ENCODE results near the gene STAMBP. TPM values are rescaled to one million over a fixed set of nuclear protein-coding genes. Genes with fewer than 3 reads are reported as not detected.

Gene STAMBP
- total RNA-seq, 3 donors from 2014 or later: 26.1 to 32.5 (median 32.4) TPM

GRCh38 chr2:73837847-73838585 lies 9.3 kb downstream of the STAMBP start:
- H3K27me3 ChIP-seq: no peaks in the 10 kb centered on the region
- H3K9me3 ChIP-seq: no peaks in the 10 kb centered on the region
- TF ChIP-seq POLR2AphosphoS5 (IDR thresholded peaks at IDR 0.05) (no peak), POLR2A (IDR thresholded peaks at IDR 0.05) (no peak)
- H3K4me1 ChIP-seq: no peaks in the 10 kb centered on the region
- intact Hi-C loops (cut with DNase I; ENCODE audit: low total_unique reads): no loop called here
- no peak overlapping the region for H3K4me3 ChIP-seq
- H3K36me3 ChIP-seq: no peaks in the 10 kb centered on the region
- peak overlapping the region in 1 of 2 donors; percentile 10 for H3K27ac ChIP-seq
- DNase-seq (ENCODE audit: low spot score in 2 of 2): no peak

GRCh38 chr2:73838889-73839534 lies 10.3 kb downstream of the STAMBP start:
- H3K27me3 ChIP-seq: no peaks in the 10 kb centered on the region
- H3K4me3 ChIP-seq: no peak overlapping the region
- H3K27ac ChIP-seq: peak overlapping the region in 1 of 2 donors; percentile 10
- TF ChIP-seq, protein P1, sequence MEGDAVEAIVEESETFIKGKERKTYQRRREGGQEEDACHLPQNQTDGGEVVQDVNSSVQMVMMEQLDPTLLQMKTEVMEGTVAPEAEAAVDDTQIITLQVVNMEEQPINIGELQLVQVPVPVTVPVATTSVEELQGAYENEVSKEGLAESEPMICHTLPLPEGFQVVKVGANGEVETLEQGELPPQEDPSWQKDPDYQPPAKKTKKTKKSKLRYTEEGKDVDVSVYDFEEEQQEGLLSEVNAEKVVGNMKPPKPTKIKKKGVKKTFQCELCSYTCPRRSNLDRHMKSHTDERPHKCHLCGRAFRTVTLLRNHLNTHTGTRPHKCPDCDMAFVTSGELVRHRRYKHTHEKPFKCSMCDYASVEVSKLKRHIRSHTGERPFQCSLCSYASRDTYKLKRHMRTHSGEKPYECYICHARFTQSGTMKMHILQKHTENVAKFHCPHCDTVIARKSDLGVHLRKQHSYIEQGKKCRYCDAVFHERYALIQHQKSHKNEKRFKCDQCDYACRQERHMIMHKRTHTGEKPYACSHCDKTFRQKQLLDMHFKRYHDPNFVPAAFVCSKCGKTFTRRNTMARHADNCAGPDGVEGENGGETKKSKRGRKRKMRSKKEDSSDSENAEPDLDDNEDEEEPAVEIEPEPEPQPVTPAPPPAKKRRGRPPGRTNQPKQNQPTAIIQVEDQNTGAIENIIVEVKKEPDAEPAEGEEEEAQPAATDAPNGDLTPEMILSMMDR (IDR thresholded peaks at IDR 0.05): no peak
- no peak for TF ChIP-seq POLR2AphosphoS5 (IDR thresholded peaks at IDR 0.05)
- no peak for TF ChIP-seq POLR2A (IDR thresholded peaks at IDR 0.05)
- H3K4me1 ChIP-seq: no peaks in the 10 kb centered on the region
- H3K36me3 ChIP-seq: no peaks in the 10 kb centered on the region
- no peaks in the 10 kb centered on the region for H3K9me3 ChIP-seq
- no peak for DNase-seq (ENCODE audit: low spot score in 2 of 2)
- intact Hi-C loops (cut with DNase I; ENCODE audit: low total_unique reads): no loop called here

DNA sequence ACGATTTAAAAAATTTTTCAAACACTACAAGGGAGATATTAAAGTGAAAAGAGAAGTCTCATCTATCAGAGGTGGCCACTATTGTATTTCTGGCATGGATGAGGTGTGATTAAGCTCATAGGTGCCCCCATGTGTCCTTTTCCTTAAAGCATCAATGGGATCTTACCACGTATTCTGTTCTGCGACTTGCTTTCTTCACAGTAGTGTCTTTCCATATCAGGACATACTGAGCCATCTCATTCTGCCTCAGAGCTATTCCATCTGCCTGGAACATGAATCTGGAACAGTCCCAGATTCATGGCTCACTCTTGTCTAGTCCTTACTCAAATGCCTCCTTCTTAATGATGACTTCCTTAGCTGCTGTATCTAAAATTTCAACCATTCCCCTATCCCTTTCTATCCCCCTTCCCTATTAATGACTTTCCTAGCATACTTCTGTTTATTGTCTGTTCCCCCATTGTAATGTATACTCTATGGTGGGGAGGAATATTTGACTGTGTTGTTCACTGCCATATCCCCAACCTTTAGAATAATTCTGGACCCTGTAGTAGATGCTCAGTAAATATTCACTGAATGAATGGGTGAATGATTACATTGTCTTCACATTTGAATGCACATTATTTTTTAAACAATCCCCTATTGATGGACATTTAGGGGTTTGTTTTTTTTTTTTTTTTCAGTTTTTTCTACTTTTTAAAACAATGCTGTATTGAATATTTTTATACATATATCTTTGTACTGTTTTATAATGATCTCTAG lies 11.1 kb downstream of the STAMBP start:
- no peak for TF ChIP-seq POLR2AphosphoS5 (IDR thresholded peaks at IDR 0.05)
- TF ChIP-seq, protein P1 (IDR thresholded peaks at IDR 0.05): no peak
- TF ChIP-seq POLR2A (IDR thresholded peaks at IDR 0.05): no peak
- H3K27me3 ChIP-seq: no peaks in the 10 kb centered on the region
- no peak overlapping the region for H3K27ac ChIP-seq
- no peak for DNase-seq (ENCODE audit: low spot score in 2 of 2)
- no peaks in the 10 kb centered on the region for H3K36me3 ChIP-seq
- intact Hi-C loops (cut with DNase I; ENCODE audit: low total_unique reads): no loop called here
- H3K4me3 ChIP-seq: no peak overlapping the region
- H3K4me1 ChIP-seq: no peaks in the 10 kb centered on the region
- H3K9me3 ChIP-seq: no peaks in the 10 kb centered on the region

GRCh38 chr2:73841912-73842738 lies 13.4 kb downstream of the STAMBP start:
- no peaks in the 10 kb centered on the region for H3K27me3 ChIP-seq
- TF ChIP-seq POLR2A (IDR thresholded peaks at IDR 0.05) (no peak), POLR2AphosphoS5 (IDR thresholded peaks at IDR 0.05) (no peak)
- TF ChIP-seq, protein P1 (IDR thresholded peaks at IDR 0.05): no peak
- intact Hi-C loops (cut with DNase I; ENCODE audit: low total_unique reads): no loop called here
- no peaks in the 10 kb centered on the region for H3K36me3 ChIP-seq
- no peak for DNase-seq (ENCODE audit: low spot score in 2 of 2)
- H3K4me3 ChIP-seq: no peak overlapping the region
- H3K27ac ChIP-seq: no peak overlapping the region
- no peaks in the 10 kb centered on the region for H3K9me3 ChIP-seq
- H3K4me1 ChIP-seq: no peaks in the 10 kb centered on the region

DNA sequence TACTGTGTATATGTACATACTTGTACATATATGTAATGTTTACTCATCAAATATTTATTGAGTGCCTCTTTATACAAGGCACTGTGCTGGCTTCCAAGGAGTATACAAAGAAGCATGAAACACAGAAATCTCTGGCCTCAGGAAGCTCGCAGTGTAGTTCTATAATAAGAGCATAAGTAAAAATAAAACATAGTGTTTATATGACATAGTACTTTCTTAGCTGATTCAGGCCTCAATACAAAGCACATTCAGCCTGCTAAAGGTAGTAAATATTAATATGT lies 13.9 kb downstream of the STAMBP start:
- DNase-seq (ENCODE audit: low spot score in 2 of 2): no peak
- TF ChIP-seq POLR2AphosphoS5 (IDR thresholded peaks at IDR 0.05): no peak
- no peak for TF ChIP-seq POLR2A (IDR thresholded peaks at IDR 0.05)
- TF ChIP-seq, protein P1 (IDR thresholded peaks at IDR 0.05): no peak
- H3K4me3 ChIP-seq: no peak overlapping the region
- H3K27me3 ChIP-seq: no peaks in the 10 kb centered on the region
- no peaks in the 10 kb centered on the region for H3K9me3 ChIP-seq
- intact Hi-C loops (cut with DNase I; ENCODE audit: low total_unique reads): no loop called here
- H3K27ac ChIP-seq: no peak overlapping the region
- no peaks in the 10 kb centered on the region for H3K4me1 ChIP-seq
- no peaks in the 10 kb centered on the region for H3K36me3 ChIP-seq

Data from breast epithelium (tissue), 4 donors.